GM19324 (cell line): ENCODE results near the gene ABCC5.
"Not testable (repeated sequence)": the region's sequence is repeated elsewhere in the genome, so short reads cannot be mapped to it uniquely, and the experiment has no call there.

ENCODE experiments used
- ATAC-seq: cut with Tn5 transposase; IDR thresholded peaks from one replicate; pipeline ENCODE4 v1.9.1; 2021; ENCODE audit warnings: mild to moderate bottlenecking, moderate library complexity; ENCODE audit not compliant: unreplicated experiment, low FRiP score

Gene ABCC5

DNA sequence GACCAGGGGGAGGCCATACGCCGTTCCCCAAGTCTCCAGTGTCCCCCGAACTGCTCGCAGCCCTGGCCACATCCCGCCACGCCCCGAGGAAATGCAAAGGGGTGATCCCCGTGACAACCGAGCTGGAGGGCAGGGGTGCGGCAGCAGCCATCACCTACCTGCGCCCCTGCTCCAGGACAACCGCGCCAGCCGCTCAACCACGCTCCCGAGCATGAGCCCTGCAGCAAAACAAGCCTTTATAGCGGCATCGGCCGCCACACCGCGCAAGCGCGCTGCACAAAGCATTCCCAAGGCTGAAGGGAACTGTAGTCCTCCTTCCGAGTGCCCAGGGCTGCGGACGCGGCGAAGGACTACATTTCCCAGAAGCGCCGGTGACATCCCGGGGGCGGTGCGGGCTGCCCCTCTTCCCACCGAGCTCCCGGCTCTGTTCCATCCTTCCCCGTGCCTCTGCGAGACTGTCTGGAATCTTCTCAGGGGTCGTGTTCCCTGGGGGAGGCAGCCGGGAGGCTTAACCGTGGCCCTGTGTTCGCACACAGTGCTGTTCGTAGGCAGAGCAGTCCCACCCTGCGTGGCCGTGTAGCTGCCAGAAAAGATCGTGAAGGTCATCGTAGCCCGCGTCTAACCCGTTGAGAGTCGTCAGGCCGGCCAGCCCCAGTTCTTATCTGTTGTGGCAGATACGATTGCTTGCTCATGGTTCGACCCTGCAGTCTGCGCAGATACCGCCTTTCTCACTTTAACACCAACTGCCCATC lies at the start of gene ABCC5:
TSS of gene ABCC5 (minus strand) at position 213 of the 752 bp plus-strand sequence. CDS start 3,492 bp downstream, outside the sequence.
- ATAC-seq = peak; percentile 96

DNA sequence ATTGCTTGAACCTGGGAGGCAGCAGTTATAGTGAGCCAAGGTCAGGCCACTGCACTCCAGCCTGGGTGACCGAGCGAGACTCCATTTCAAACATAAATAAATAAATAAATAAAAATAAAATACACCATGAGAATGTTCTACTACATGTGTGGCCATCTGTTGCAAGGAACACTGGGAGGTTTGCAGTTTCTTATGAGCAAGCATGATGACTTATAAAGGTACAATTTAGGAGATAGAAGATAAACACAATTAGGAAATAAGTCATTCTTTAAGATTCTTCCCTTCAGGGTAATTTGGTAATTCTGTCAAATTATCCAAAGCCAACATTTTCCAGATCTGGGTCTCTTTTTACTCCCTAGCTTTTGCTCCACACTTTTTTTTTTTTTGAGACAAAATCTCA lies 48.5 kb upstream of the ABCC5 start:
- ATAC-seq = no peak

DNA sequence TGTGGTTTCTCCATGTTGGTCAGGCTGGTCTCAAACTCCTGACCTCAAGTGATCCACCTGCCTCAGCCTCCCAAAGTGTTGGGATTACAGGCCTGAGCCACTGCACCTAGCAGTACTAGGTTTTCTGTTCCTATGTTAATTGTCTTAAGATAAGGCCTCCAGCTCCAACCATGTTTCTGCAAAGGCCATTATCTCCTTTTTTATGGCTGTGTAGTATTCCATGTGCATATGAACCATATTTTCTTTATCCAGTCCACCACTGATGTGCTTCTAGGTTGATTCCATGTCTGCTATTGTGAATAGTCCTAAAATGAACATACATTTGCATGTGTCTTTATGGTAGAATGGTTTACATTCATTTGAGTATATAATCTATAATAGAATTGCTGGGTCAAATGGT lies 45.0 kb upstream of the ABCC5 start:
- ATAC-seq = no peak

DNA sequence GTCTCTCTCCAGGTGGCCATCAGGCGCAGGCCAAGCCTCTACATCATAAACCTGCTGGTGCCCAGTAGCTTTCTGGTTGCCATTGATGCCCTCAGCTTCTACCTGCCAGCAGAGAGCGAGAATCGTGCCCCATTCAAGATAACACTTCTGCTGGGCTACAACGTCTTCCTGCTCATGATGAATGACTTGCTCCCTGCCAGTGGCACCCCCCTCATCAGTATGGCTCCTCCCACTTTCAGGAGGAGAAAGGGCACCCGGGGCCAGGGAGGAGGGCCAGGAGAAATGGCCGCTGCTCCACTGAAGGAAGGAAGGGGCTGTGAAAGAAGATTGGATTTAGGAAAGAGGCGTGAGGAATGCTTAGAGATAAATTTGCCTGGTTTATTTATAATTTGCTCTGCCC lies 41.7 kb upstream of the ABCC5 start:
- ATAC-seq = no peak

DNA sequence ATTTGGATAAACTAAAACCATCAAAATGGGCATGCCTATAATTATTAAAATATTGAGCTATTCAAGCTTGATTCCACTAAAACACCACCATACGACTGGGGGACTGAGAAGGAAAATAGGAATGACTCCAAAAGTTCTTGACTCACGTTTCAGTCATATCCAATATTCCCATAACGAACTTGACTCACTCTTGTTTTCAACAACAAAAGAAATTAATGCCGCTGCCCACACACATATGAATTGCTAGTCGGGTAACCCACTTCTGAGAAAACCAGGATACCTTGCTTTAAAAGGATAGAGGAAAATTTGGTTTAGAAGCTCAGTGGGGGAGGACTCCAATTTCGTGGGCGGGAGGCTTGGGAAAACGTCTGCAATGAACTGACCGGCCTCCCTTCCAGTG lies 40.3 kb upstream of the ABCC5 start:
- ATAC-seq = no peak

DNA sequence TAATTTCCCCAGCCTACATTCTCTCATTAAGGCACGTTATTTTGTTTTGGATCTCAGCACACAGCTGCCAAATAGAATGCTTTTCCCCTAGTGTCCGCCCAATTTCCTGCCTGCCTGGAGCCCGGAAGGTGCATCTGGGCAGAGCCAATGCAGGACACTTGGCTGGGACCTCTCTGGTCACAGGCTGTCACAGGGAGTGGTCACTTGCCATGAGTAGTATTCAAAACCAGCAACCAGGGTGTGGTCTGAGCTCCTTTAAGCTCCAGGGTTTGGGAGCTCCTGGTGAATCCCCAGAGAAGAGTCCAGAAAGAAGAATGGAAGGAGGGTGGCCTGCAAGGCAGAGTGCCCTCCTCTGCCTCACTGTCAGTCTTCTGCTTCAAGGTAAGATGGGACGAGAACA lies 35.1 kb upstream of the ABCC5 start, which contains the start of gene HTR3C:
TSS of gene HTR3C (plus strand) at position 281 of the 400 bp plus-strand sequence. CDS start at position 315, 34 bp downstream.
- no peak for ATAC-seq

DNA sequence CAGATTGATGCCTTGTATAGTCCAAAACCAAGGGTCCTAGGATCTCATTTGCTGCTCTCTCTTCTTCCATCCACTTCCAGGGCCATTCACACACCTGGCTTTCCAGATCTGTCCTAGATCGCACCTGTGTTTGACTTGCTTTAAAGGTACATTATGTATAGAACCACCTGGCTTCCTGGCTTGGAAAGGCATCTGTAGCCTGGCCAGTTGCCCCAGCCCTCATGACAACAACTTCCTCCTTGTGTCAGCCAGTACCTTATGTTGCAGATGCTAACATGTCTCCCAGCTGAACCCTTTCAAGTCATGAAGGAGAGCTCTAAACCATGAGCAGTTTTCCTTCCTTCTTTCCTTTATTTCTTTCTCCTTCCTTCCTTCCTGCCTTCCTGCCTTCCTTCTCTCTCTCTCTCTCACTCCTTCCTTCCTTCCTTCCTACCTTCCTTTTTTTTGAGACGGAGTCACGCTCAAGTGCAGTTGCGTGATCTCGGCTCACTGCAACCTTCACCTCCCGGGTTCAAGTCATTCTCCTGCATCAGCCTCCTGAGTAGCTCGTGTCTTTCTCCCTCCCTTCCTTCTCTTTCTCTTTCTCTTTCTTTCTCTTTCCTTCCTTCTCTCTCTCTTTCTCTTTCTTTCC lies 32.6 kb upstream of the ABCC5 start:
- ATAC-seq = no peak

DNA sequence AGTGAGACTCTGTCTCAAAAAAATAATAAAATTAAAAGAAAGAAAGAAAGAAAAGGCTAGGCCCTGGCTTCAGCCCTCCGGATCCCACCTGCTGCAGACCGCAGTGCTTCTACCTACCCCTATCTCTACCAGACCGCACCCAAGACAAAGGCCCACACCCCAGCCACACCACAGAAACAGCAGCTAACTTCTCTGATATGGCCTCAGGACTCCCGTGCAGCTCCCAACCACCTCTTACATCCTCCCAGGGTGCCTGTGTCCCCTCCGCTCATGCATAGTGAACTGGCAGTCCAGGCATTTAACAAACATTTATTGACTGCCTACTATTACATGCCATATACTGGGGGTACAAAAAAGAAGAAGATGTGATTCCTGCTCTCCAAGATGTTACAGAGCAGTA lies 28.3 kb upstream of the ABCC5 start:
- no peak for ATAC-seq

DNA sequence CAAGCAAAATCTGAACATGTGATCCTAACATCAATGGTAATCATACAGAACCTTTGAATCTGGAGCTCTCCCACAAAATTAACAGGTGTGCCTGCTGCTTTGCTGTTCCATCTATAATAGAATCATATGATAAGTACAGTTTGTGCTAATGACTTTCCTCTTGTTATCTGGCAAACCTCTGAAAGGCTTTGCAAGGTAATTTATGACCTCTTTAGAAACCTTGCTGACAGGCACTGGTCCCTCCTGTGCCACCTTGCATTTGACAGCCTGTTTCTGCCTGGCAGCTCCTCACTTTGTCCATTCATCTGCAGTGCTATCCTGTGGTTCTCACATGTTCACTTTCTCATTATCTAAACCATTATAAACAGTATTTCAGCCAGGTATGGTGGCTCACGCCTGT lies 24.9 kb upstream of the ABCC5 start:
- ATAC-seq = no peak

DNA sequence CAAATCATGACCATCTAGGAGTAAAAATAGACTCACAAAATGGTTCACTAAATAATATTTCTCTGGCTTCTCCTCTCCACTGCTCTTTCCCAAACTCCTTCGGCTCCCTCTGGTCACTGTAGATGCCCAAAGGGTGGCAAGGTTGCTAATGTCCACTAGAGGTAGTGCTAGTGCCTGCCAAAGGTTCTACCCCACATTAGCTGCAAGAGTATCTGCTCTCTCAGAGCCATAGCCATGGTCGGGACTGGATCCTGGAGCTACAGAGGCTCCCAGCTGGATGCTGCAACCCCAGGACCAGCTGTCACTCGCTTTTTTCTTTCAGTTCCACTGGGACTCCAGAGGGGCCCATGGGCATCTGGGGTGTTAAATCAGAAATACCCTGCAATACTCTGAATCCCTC lies 22.3 kb upstream of the ABCC5 start:
- ATAC-seq = no peak

DNA sequence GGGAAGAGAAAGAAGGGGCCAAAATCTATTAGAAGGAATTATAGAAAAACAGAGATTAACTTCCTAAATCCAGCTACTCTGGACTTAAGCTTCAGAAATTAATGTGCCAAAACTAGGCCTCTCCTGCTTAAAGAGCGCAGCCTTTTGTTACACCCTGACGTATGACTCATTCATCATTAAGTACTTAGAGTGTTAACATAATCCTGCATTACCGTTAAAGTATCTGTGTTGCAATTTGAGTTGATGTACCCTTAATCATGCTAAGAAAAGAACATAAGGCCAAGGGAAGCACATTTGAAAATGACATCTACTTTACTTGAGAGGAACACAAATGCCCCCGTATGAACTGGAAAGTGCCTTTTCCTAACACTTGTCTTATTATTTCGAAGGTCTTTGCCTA lies 21.7 kb upstream of the ABCC5 start:
- ATAC-seq = no peak

DNA sequence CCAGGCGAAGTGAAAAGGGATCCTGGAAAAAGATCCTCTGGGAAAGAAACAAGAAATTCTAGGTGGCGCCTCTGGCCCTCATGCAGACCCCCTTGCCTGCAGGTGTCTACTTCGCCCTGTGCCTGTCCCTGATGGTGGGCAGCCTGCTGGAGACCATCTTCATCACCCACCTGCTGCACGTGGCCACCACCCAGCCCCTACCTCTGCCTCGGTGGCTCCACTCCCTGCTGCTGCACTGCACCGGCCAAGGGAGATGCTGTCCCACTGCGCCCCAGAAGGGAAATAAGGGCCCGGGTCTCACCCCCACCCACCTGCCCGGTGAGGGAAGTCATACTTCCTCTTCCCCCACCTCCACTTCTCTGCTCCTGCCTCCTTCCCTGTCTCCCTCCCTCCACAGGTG lies 20.6 kb upstream of the ABCC5 start:
- ATAC-seq = not testable (repeated sequence)

DNA sequence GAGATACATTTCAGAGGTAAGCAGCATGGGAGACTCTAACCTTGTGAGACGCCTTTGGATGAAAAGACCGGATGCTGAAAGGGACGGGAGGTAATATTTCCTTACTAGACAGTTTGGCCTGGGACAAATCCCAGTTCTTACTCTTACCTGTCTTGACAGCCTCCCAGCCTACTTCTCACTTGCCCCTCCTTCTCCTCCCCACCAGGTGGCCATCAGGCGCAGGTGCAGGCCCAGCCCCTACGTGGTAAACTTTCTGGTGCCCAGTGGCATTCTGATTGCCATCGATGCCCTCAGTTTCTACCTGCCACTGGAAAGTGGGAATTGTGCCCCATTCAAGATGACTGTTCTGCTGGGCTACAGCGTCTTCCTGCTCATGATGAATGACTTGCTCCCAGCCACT lies 20.1 kb upstream of the ABCC5 start:
- ATAC-seq = no peak

DNA sequence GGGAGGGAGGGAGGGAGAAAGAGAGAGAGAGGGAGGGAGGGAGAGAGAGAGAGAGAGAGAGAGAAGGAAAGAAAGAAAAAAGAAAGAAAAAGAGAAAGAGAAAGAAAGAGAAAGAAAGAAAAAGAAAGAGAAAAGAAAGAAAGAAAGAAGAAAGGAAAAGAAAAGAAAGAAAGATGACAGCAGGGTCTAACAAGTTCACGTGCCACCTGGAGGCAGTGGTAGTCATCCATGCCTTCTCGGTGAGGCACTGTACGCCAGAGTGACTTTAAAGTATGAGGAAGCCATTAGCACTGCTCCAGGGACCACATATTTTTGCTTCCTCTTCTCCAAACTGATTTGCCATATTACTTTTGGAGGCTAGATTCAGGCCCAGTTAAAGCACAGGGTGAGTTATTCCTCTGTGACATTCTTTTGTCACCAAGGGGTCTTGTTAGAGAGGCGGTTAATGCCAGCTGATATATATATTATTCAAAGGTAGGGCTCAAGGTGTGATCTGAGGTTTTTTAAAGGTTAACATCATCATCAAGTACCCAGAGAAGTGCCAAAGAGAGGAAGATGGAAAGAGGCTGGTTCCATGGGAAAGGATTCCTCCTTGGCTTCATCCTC lies 13.6 kb upstream of the ABCC5 start, which contains the start of gene HTR3D:
TSS of gene HTR3D (plus strand) at position 556 of the 606 bp plus-strand sequence. CDS start at position 556, 0 bp downstream.
- no peak for ATAC-seq

DNA sequence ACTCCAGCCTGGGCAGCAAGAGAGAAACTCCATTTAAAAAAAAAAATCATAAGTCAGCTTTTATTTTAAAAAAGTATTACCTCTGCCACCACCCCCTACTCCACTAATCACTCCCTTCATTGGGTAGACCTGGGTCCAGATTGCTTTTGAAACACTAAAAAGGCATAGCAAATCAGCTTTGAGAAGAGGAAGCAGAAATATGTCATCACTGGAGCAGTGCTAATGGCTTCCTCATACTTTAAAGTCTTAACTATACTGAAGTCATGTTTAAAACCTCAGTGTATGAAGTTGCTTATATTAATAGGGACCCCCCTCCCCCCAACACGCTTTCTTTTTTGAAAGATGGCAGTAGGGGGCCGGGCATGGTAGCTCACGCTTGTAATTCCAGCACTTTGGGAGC lies 12.9 kb upstream of the ABCC5 start:
- ATAC-seq = no peak

DNA sequence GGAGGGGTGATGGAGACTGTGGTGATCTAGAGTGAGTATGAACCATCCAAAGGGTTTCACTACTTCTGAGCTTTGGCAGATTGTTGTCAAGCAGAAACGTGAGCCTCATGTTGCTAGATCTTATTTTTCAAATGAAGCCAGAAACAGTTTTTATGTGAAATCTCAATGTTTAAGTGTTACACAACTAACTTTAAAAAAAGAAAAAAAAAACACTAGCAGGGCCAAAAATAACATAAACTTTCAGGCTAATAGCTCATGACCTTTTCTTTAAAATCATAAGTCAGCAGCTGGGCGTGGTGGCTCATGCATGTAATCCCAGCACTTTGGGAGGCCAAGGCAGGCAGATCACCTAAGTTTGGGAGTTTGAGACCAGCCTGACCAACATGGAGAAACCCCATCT lies 11.8 kb upstream of the ABCC5 start:
- no peak for ATAC-seq

DNA sequence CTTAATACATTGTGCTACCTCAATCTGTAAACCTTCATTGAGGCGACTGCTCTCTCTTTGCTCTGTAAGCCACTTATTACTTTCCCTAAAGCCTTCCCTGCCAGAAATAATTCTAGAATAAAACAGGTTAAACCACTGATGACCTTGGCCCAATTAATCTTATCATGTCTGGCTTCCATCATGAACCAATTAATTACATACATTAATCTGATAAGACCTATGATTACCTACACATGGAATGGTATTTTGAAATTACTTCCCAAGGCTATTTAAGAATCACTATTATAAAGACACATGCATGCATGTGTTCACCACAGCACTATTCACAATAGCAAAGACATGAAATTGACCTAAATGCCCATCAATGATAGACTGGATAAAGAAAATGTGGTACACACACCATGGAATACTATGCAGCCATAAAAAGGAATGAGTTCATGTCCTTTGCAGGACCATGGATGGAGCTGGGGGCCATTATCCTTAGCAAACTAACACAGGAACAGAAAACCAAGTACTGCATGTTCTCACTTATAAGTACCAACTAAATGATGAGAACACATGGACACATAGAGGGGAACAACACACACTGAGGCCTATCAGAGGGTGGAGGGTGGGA lies 10.7 kb upstream of the ABCC5 start:
- not testable (repeated sequence) for ATAC-seq

DNA sequence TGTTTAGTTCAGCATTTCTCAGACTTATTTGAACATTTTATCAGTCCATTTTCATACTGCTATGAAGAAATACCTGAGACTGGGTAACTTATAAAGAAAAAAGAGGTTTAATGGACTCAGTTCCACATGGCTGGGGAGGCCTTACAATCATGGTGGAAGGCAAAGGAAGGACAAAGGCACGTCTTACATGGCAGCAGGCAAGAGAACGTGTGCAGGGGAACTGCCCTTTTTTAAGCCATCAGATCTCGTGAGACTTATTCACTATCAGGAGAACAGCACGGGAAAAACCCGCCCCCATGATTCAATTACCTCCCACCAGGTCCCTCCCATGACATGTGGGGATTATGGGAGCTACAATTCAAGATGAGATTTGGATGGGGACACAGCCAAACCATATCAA lies 7.6 kb upstream of the ABCC5 start:
- ATAC-seq = not testable (repeated sequence)

DNA sequence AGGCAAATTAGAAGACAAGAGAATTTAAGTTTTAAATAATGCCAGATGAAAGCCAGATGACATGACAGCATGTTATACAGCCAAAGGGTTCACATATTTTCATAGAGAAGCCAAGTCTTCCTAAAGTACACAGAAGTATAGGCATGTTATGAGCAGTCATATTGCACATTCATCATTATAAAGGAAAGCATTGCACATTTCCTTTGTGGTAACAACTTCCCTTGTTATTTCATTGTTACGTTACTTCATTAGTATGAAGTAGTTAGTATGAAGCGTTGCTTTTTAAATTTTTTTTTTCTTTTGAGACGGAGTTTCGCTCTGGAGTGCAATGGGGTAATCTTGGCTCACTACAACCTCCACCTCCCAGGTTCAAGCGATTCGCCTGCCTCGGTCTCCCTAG lies 4.6 kb upstream of the ABCC5 start:
- ATAC-seq = no peak

DNA sequence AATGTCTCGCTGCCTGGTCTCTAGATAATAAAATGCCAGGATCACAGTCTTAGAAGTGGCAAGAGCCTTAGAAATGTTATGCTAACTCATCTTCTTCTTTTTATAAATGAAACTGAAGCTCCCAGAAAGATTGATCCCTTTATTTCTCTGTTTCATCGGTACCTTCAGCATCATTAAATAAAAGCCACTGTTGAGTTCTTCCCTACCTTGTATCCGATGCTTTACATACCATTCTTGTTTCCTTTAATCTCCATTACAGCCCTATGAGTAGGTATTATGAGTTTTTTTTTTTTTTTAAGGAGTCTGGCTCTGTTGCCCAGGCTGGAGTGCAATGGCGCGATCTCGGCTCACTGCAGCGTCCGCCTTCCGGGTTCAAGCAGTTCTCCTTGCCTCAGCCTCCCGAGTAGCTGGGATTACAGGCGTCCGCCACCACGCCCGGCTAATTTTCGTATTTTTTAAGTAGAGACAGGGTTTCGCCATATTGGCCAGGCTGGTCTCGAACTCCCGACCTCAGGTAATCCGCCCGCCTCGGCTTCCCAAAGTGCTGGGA lies 815 bp upstream of the ABCC5 start:
- ATAC-seq = no peak
